OCI-LY3 (cell line): Measurements from ENCODE around the gene MGAT5B.

ENCODE experiments used
- EZH2phosphoT487 ChIP-seq: fragments of 200-600 bp; shearing (Covaris generic); IDR thresholded peaks from 2 replicates; pipeline ENCODE4 v1.6.1; 2018; ENCODE audit warnings: antibody characterized with exemption, mixed run types, low read depth
- TF ChIP-seq, protein P1 (sequence below): fragments of 200-600, 300-600 bp; sonication (generic); IDR thresholded peaks from 2 replicates; pipeline ENCODE4 v1.5.1; 2014; ENCODE audit warnings: antibody characterized with exemption, low read length, low read depth

DNA sequence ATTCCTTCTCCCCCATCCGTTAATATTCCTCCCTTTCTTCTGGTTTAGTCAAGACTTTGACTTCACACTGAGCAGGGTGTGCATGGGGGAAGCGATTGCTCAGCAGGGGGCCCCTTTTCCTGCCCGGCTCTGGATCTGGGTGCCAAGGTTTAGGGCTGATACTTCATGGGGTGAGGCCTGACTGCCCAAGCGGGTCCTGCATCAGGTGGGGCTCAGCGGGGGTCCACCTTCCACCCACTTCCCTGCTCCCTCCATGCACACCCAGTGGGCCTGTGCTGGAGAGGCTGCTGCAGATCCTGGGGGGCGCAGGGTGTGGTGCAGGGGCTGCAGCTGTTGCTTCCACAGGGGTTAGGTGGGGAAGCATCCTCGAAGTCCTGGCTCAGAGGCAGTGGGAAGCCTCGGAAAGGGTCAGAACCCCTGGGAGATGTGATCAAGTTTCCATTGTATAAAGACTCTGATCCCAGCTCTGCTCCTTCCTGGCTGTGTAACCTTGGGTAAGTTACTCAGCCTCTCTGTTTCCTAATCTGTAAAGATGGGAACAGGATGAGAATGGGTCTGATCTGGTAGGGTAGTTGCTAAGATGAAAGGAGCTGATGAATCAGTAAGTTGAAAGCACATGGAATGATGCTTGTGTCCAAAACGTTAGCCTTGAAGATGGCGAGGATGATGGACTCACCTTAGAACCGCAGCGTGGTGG is 53.3 kb downstream of the MGAT5B start:
- TF ChIP-seq, protein P1, sequence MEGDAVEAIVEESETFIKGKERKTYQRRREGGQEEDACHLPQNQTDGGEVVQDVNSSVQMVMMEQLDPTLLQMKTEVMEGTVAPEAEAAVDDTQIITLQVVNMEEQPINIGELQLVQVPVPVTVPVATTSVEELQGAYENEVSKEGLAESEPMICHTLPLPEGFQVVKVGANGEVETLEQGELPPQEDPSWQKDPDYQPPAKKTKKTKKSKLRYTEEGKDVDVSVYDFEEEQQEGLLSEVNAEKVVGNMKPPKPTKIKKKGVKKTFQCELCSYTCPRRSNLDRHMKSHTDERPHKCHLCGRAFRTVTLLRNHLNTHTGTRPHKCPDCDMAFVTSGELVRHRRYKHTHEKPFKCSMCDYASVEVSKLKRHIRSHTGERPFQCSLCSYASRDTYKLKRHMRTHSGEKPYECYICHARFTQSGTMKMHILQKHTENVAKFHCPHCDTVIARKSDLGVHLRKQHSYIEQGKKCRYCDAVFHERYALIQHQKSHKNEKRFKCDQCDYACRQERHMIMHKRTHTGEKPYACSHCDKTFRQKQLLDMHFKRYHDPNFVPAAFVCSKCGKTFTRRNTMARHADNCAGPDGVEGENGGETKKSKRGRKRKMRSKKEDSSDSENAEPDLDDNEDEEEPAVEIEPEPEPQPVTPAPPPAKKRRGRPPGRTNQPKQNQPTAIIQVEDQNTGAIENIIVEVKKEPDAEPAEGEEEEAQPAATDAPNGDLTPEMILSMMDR, result no peak
- no peak for TF ChIP-seq EZH2phosphoT487
